Measurements from ENCODE around the gene RANBP1. TPM values are rescaled to one million over a fixed set of nuclear protein-coding genes. Genes with fewer than 3 reads are reported as not detected.

RANBP1 gene
- total and polyA plus RNA-seq, 9 of the 15 experiments (the other 6 are each of a cell fraction or from before 2014, with no cell fraction given): 162 to 2,891 (median 1,289) TPM

DNA sequence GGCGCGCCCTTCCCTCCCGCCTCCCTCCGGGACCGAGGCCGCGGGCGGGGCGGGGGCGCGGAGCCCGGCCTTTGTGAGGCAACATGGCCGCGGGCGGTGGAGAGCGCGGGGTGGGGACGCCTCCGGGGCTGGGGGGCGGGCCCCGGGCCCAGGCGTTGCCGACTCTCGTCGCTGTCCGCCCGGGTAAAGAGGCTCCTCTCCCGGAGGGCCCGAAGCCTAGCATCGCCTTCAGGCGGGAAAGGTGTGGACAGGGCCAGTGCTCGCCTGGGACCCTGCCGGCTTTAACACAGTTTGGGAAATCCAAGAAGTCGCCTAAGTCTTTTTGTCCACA is 35.5 kb upstream of the RANBP1 start (continued):
- TF ChIP-seq, protein P1, sequence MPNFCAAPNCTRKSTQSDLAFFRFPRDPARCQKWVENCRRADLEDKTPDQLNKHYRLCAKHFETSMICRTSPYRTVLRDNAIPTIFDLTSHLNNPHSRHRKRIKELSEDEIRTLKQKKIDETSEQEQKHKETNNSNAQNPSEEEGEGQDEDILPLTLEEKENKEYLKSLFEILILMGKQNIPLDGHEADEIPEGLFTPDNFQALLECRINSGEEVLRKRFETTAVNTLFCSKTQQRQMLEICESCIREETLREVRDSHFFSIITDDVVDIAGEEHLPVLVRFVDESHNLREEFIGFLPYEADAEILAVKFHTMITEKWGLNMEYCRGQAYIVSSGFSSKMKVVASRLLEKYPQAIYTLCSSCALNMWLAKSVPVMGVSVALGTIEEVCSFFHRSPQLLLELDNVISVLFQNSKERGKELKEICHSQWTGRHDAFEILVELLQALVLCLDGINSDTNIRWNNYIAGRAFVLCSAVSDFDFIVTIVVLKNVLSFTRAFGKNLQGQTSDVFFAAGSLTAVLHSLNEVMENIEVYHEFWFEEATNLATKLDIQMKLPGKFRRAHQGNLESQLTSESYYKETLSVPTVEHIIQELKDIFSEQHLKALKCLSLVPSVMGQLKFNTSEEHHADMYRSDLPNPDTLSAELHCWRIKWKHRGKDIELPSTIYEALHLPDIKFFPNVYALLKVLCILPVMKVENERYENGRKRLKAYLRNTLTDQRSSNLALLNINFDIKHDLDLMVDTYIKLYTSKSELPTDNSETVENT (CRISPR knock-in tag; IDR thresholded peaks at IDR 0.05): no peak
- peak; percentile 7; the same call in 1 of the 2 replicates for TF ChIP-seq E2F3 (CRISPR knock-in tag; IDR thresholded peaks at IDR 0.05)
- TF ChIP-seq GTF2A2 (tag; IDR thresholded peaks at IDR 0.05): peak; percentile 78
- TF ChIP-seq HCFC1 (IDR thresholded peaks at IDR 0.05; ENCODE audit: low read depth, low read length): peak; percentile 30; the same call in 1 of the 2 replicates
- 0 out of 2 replicates have a peak, but pooled peaks have one; percentile 49 for TF ChIP-seq PYGO2 (tag; IDR thresholded peaks at IDR 0.05)

DNA sequence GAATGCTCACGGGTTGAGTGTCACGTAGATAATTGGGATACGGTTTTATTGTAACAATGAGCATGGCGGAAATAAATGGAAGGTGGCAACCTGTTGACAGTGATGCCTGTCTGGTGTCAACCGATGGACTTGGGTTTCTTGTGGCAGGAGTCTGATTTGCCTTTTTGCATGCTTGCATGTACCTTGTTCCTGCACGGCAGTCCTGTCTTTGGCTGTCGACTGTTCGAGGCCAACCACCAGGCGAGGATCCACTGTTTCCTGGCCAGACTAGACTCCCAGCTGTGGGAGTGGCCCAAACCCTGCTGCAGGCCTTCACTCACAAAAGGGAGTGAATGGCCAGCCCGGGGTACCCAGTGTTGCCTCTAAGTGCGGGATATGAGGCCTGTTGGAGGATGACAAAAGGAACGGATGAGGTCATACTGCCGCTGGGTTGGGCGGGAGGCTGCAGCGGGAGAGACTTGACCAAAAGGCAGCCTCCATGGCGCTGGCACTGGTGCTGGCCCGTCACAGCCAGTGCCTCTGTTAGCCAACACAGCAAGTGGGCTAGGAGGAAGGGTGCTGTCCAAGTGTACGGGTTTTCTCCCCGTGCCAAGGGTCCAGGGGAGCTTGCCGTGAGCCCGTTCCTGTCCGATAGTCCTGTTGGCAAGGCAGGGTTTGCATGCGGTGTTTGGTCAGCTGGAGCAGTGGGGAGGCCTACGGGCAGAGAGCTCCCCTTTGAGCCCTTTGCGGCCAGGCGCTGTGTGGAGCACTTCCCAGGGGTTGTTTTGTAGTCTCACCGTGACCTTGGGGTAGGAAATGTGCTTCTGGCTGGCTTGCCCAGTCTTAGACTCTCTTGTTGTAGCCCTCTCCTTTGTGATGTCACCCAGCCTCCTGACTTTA is 34.9 kb upstream of the RANBP1 start:
- H2AFZ ChIP-seq (ENCODE audit: low read depth, low read length): peak overlapping the region; percentile 25
- peaks cover 16% of the 10 kb centered on the region for H3K9me1 ChIP-seq (ENCODE audit: control insufficient read depth, insufficient read depth, low read length)
- peaks cover 45% of the 10 kb centered on the region for H3K36me3 ChIP-seq (ENCODE audit: control insufficient read depth, insufficient read depth, low read length)
- DNase-seq (ENCODE audit: extremely low read depth in 1 of 4, low spot score in 3 of 4) (peak; percentile 74 to 89 (median 79)), ATAC-seq (peak; percentile 33), FAIRE-seq (peak; percentile 57)
- intact Hi-C loops (cut with micrococcal nuclease): loop anchor here (1.0 to 2.0 kb wide), 4 partner anchors 22 to 60 kb away; partner anchors contain the start of genes TANGO2 and TRMT2A
- peak overlapping the region; percentile 85 to 96 for H3K9ac ChIP-seq (ENCODE audit: insufficient read depth in 1 of 2, low read depth in 2 of 2, low read length in 2 of 2)
- in situ Hi-C loops (cut with MboI): no loop called here
- TSS peak; percentile 56 for BruUV-seq (replicated peaks)
- POLR2A ChIA-PET: interaction anchor here (0.5 to 10.4 kb wide), 31 partner anchors 9 to 862 kb away, joined by 3 to 145 read pairs (median 4); partner anchors contain the start of genes RANBP1, TANGO2 and TRMT2A
- H4K20me1 ChIP-seq (replicated peaks; ENCODE audit: control insufficient read depth, insufficient read depth, low read length): peaks cover 33% of the 10 kb centered on the region
- peaks cover 53 to 74% of the 10 kb centered on the region in 2 experiments for H3K4me1 ChIP-seq (replicated peaks in 1 of 2; ENCODE audit: control insufficient read depth in 2 of 2, insufficient read depth in 2 of 2, low read length in 2 of 2)
- H3K27me3 ChIP-seq (ENCODE audit: control insufficient read depth in 2 of 2, insufficient read depth in 2 of 2, low read length in 2 of 2): no peaks in the 10 kb centered on the region
- 2% methylated on average over 27 of the region's 27 CpGs for WGBS (ENCODE audit: insufficient coverage, low coverage, missing lambda C conversion rate)
- H3K4me3 ChIP-seq: peak overlapping the region; percentile 67
- peaks cover 61% of the 10 kb centered on the region for H3K79me2 ChIP-seq (ENCODE audit: control insufficient read depth, insufficient read depth, low read length)
- H3K4me2 ChIP-seq (ENCODE audit: insufficient read depth, low read length): peak overlapping the region; percentile 95
- CTCF ChIA-PET (ENCODE audit: low intra/inter-chr PET ratio): interaction anchor here (0.9 kb wide), 1 partner anchor 111 kb away, joined by 3 read pairs; no protein-coding TSS in a partner anchor
- H3K27ac ChIP-seq (ENCODE audit: extremely low read depth, low read depth, low read length): peak overlapping the region; percentile 78
- H3K9me3 ChIP-seq (replicated peaks; ENCODE audit: control insufficient read depth, insufficient read depth, low read depth, low read length): no peaks in the 10 kb centered on the region
- no peak for TF ChIP-seq KDM4B (IDR thresholded peaks at IDR 0.05; ENCODE audit: borderline replicate concordance in 2 of 2, low read depth in 1 of 2)
- TF ChIP-seq TBP (optimal IDR thresholded peaks at IDR 0.05; ENCODE audit: low read depth, low read length): no peak
- TF ChIP-seq, protein P2, sequence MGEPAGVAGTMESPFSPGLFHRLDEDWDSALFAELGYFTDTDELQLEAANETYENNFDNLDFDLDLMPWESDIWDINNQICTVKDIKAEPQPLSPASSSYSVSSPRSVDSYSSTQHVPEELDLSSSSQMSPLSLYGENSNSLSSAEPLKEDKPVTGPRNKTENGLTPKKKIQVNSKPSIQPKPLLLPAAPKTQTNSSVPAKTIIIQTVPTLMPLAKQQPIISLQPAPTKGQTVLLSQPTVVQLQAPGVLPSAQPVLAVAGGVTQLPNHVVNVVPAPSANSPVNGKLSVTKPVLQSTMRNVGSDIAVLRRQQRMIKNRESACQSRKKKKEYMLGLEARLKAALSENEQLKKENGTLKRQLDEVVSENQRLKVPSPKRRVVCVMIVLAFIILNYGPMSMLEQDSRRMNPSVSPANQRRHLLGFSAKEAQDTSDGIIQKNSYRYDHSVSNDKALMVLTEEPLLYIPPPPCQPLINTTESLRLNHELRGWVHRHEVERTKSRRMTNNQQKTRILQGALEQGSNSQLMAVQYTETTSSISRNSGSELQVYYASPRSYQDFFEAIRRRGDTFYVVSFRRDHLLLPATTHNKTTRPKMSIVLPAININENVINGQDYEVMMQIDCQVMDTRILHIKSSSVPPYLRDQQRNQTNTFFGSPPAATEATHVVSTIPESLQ (CRISPR knock-in tag; IDR thresholded peaks at IDR 0.05): no peak
- TF ChIP-seq RBM25 (IDR thresholded peaks at IDR 0.05; ENCODE audit: low read depth, low read length, severe bottlenecking): no peak
- peak; percentile 60 for TF ChIP-seq ZNF583 (CRISPR knock-in tag; IDR thresholded peaks at IDR 0.05)
- TF ChIP-seq RFX5 (IDR thresholded peaks at IDR 0.05; ENCODE audit: low read depth, low read length): no peak
- no peak for TF ChIP-seq ZFX (CRISPR knock-in tag; IDR thresholded peaks at IDR 0.05)
- no peak for TF ChIP-seq ADNP (tag; IDR thresholded peaks at IDR 0.05)
- no peak for TF ChIP-seq ILK (tag; IDR thresholded peaks at IDR 0.05; ENCODE audit: borderline replicate concordance, low read depth)
- TF ChIP-seq FOXJ2 (tag; IDR thresholded peaks at IDR 0.05): no peak

All from K562 (cell line).